Esophagus muscularis mucosa (tissue), 4 donors: ENCODE measurements around the gene CHRM5. TPM values are rescaled to one million over a fixed set of nuclear protein-coding genes. Genes with fewer than 3 reads are reported as not detected.

ENCODE experiments used
- DNase-seq: peaks from one replicate; pipeline ENCODE4 v3.0.0-alpha.2; 2017; ENCODE audit errors: extremely low spot score
- H3K27ac ChIP-seq, 4 donors: fragments of 200-600 bp; sonication (generic); replicated peaks in 1 of 4; 1 replicate in 3 of 4; 2 replicates in 1 of 4; pipeline ENCODE4 v1.5.1; 2016 to 2019; ENCODE audit warnings: mild to moderate bottlenecking in 1 of 4
- H3K27me3 ChIP-seq, 4 donors: fragments of 200-600 bp; sonication (generic); one replicate each; pipeline versions ENCODE4 v1.5.1 to v1.6.0; 2016 to 2019
- H3K36me3 ChIP-seq, 4 donors: fragments of 200-600 bp; sonication (generic); one replicate each; pipeline ENCODE4 v1.5.1; 2016 to 2019
- H3K4me1 ChIP-seq, 4 donors: fragments of 200-600 bp; sonication (generic); one replicate each; pipeline ENCODE4 v1.5.1; 2016 to 2019
- H3K4me3 ChIP-seq, 4 donors: fragments of 200-600 bp; sonication (generic); 1 replicate in 2 of 4; 2 replicates in 2 of 4; pipeline ENCODE4 v1.5.1; 2016 to 2019; ENCODE audit warnings: mild to moderate bottlenecking in 4 of 4, moderate library complexity in 1 of 4
- H3K9me3 ChIP-seq, 4 donors: fragments of 200-600 bp; sonication (generic); 1 replicate in 3 of 4; 2 replicates in 1 of 4; pipeline ENCODE4 v1.5.1; 2016 to 2019
- EP300 ChIP-seq: sonication (generic); formaldehyde crosslinking; IDR thresholded peaks from one replicate; pipeline ENCODE4 v1.6.1; 2017; ENCODE audit warnings: antibody characterized with exemption
- POLR2A ChIP-seq: fragments of 450-650 bp; IDR thresholded peaks from one replicate; pipeline ENCODE4 v1.6.1; 2017; ENCODE audit warnings: antibody characterized with exemption, moderate library complexity, mild to moderate bottlenecking, low read depth
- POLR2AphosphoS5 ChIP-seq, 2 donors: sonication (generic); formaldehyde crosslinking; IDR thresholded peaks; one replicate each; pipeline ENCODE4 v1.6.1; 2017; ENCODE audit warnings: antibody characterized with exemption in 2 of 2
- WGBS: methylation state at CpG from one replicate; pipeline ENCODE4 v1.1.5; 2018; 5-methylcytosine and 5-hydroxymethylcytosine counted together
- intact Hi-C: fragments of 100-400 bp; cut with DNase I; formaldehyde crosslinking; loops from one replicate; pipeline ENCODE4 v1.15.1; 2023
- total RNA-seq, 4 donors: library from RNA; depleted of rRNA; stranded (reverse); fragments of >200 nt; gene quantifications; one replicate each; pipeline versions ENCODE4 v1.1.0 to v1.2.1, GENCODE V29; 2016
- TF ChIP-seq, protein P1 (sequence below), 3 experiments: fragments of 200-600 bp in 2 of 3; fragments of 450-650 bp in 1 of 3; sonication (generic) in 2 of 3; IDR thresholded peaks; one replicate each; pipeline ENCODE4 v1.5.1; 2017 to 2019; ENCODE audit warnings: antibody characterized with exemption in 3 of 3, mild to moderate bottlenecking in 2 of 3, moderate library complexity in 1 of 3

Gene CHRM5
- total RNA-seq, 4 donors from 2014 or later, result not detected

DNA sequence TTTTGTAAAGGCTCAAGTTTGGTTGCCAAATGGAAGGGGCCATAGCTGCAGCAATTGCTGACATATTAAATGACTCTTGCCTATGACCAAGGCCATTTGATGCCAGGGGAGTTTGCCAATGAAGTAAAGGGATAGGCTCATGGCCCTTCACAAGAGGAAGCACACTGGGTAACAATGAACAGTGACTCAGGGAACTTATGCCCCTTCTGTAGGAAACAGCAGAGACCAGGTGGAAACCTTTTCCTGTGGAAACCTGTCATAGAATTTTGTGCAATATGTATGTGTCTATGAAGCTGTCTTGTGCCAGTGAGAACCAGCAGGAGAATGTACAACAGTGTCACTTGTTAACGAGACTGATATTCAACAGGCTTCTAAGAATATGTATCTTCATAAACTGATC is 96.1 kb downstream of the CHRM5 start:
- peaks cover 0 to 8% (median 0%) of the 10 kb centered on the region in 4 donors for H3K4me1 ChIP-seq
- H3K27me3 ChIP-seq, result no peaks in the 10 kb centered on the region
- WGBS, result 0% methylated on average over 1 of the region's 1 CpG
- H3K4me3 ChIP-seq, result no peak overlapping the region
- no peaks in the 10 kb centered on the region for H3K9me3 ChIP-seq
- TF ChIP-seq POLR2A (no peak), POLR2AphosphoS5 (IDR thresholded peaks at IDR 0.05) (no peak), EP300 (no peak)
- TF ChIP-seq, protein P1, sequence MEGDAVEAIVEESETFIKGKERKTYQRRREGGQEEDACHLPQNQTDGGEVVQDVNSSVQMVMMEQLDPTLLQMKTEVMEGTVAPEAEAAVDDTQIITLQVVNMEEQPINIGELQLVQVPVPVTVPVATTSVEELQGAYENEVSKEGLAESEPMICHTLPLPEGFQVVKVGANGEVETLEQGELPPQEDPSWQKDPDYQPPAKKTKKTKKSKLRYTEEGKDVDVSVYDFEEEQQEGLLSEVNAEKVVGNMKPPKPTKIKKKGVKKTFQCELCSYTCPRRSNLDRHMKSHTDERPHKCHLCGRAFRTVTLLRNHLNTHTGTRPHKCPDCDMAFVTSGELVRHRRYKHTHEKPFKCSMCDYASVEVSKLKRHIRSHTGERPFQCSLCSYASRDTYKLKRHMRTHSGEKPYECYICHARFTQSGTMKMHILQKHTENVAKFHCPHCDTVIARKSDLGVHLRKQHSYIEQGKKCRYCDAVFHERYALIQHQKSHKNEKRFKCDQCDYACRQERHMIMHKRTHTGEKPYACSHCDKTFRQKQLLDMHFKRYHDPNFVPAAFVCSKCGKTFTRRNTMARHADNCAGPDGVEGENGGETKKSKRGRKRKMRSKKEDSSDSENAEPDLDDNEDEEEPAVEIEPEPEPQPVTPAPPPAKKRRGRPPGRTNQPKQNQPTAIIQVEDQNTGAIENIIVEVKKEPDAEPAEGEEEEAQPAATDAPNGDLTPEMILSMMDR (IDR thresholded peaks at IDR 0.05), result no peak
- no peaks in the 10 kb centered on the region for H3K36me3 ChIP-seq
- intact Hi-C loops, result no loop called here
- no peak for DNase-seq
- no peak overlapping the region for H3K27ac ChIP-seq

DNA sequence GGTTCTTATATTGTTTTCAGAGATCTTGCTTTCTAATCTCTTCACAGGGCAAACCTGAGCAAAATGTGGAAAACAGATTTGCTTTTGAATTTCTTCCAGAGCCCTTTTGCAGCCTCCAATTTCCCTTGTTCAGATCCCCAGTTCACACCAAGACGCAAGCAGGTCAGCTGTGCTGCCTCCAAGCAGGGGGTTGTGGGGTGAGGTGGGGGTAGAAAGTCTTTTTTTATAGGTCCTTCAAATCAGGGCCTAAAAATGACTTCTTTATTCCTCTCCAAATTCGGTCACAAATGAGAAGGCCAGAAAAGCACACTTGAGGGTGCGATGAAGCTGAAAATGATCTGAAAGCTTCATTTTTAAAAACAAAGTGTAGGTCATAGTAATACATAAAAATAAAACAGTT is 97.0 kb downstream of the CHRM5 start:
- intact Hi-C loops, result no loop called here
- no peak for DNase-seq
- Histone ChIP-seq H3K4me1 (peaks cover 0 to 8% (median 0%) of the 10 kb centered on the region in 4 donors), H3K4me3 (no peak overlapping the region), H3K27ac (no peak overlapping the region), H3K9me3 (no peaks in the 10 kb centered on the region), H3K36me3 (no peaks in the 10 kb centered on the region), H3K27me3 (no peaks in the 10 kb centered on the region)
- no peak for TF ChIP-seq EP300
- TF ChIP-seq POLR2A, result no peak
- TF ChIP-seq, protein P1 (IDR thresholded peaks at IDR 0.05), result no peak
- TF ChIP-seq POLR2AphosphoS5 (IDR thresholded peaks at IDR 0.05), result no peak
- WGBS, result 90% methylated on average over 3 of the region's 3 CpGs

DNA sequence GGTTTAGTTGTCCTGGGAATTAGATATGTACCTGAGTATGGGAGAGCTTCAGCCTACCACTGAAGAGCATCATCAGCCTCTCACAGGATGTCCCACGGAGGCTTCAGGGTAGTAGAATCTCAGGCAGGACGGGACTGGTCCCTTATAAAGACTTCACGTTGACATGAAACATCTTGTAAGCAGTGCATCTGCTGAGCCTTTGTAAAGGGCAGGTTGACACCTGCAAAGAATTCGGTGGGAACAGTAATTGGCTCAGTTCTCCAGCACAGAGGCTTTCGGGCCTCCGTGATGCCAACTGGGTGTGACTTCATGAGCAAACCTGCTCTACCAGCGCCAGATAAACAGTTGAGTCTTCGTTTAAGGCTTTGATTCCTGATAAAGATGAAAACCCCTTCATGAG is 97.6 kb downstream of the CHRM5 start:
- TF ChIP-seq POLR2AphosphoS5 (IDR thresholded peaks at IDR 0.05), result no peak
- no peak for TF ChIP-seq POLR2A
- Histone ChIP-seq H3K4me3 (no peak overlapping the region), H3K9me3 (no peaks in the 10 kb centered on the region), H3K27ac (no peak overlapping the region), H3K36me3 (no peaks in the 10 kb centered on the region), H3K27me3 (no peaks in the 10 kb centered on the region), H3K4me1 (peaks cover 0 to 8% (median 0%) of the 10 kb centered on the region in 4 donors)
- intact Hi-C loops, result no loop called here
- no peak for DNase-seq
- 89% methylated on average over 8 of the region's 8 CpGs for WGBS

GRCh38 chr15:34070003-34070402 is 101.7 kb downstream of the CHRM5 start:
- H3K36me3 ChIP-seq, result no peaks in the 10 kb centered on the region
- H3K4me1 ChIP-seq, result no peaks in the 10 kb centered on the region
- TF ChIP-seq, protein P1 (IDR thresholded peaks at IDR 0.05), result no peak
- TF ChIP-seq POLR2AphosphoS5 (IDR thresholded peaks at IDR 0.05) (no peak), EP300 (no peak), POLR2A (no peak)
- no peak for DNase-seq
- H3K4me3 ChIP-seq, result no peak overlapping the region
- H3K27ac ChIP-seq, result no peak overlapping the region
- WGBS, result 82% methylated on average over 6 of the region's 6 CpGs
- intact Hi-C loops, result no loop called here
- H3K27me3 ChIP-seq, result no peaks in the 10 kb centered on the region
- no peaks in the 10 kb centered on the region for H3K9me3 ChIP-seq

- intact Hi-C loops, result no loop called here
- Histone ChIP-seq H3K27ac (no peak overlapping the region), H3K27me3 (no peaks in the 10 kb centered on the region), H3K4me1 (no peaks in the 10 kb centered on the region), H3K9me3 (no peaks in the 10 kb centered on the region), H3K36me3 (no peaks in the 10 kb centered on the region), H3K4me3 (no peak overlapping the region)
- no peak for DNase-seq
- 98% methylated on average over 4 of the region's 4 CpGs for WGBS
- no peak for TF ChIP-seq POLR2AphosphoS5 (IDR thresholded peaks at IDR 0.05)
- TF ChIP-seq, protein P1 (IDR thresholded peaks at IDR 0.05), result no peak
- no peak for TF ChIP-seq EP300
- TF ChIP-seq POLR2A, result no peak
These were observed 108.5 kb downstream of the CHRM5 start for GRCh38 chr15:34076785-34077184.
